SK-N-SH (cell line): Measurements from ENCODE around the gene FPR2. TPM values are rescaled to one million over a fixed set of nuclear protein-coding genes. Genes with fewer than 3 reads are reported as not detected.

Source experiments
- CTCF ChIA-PET: fragments of 300-600, 350-600 bp; formaldehyde crosslinking; extraction: SDS; loops from one replicate; lab custom pipeline; 2021; lab: Yijun Ruan, JAX
- POLR2A ChIA-PET: fragments of 350-600 bp; sonication (Branson Sonifier 250); formaldehyde crosslinking; extraction: SDS; loops from one replicate; lab custom pipeline; 2020; ENCODE audit warnings: antibody characterized with exemption, inconsistent platforms; lab: Yijun Ruan, JAX
- DNase-seq: peaks from one replicate; pipeline ENCODE4 v3.0.0; 2012
- H2AFZ ChIP-seq: fragments of 200-600 bp; sonication (generic); 2 replicates; pipeline ENCODE4 v1.8.1; 2016; ENCODE audit warnings: antibody characterized with exemption, mild to moderate bottlenecking, low read depth
- H3F3A ChIP-seq: fragments of 200-600 bp; sonication (generic); replicated peaks from 2 replicates; pipeline ENCODE3; 2016; ENCODE audit warnings: antibody characterized with exemption, mild to moderate bottlenecking; ENCODE audit not compliant: insufficient read depth
- H3K27ac ChIP-seq, 2 experiments: fragments of 200-500 bp in 1 of 2; fragments of 200-600 bp in 1 of 2; sonication (Bioruptor generic) in 1 of 2; sonication (generic), shearing (Covaris generic) in 1 of 2; 2 replicates each; pipeline versions ENCODE4 v1.5.1 to v1.6.1; 2014 to 2016; ENCODE audit warnings: low read depth in 2 of 2, inconsistent platforms in 1 of 2, low read length in 1 of 2, mild to moderate bottlenecking in 1 of 2, mixed read lengths in 1 of 2
- H3K27me3 ChIP-seq: fragments of 200-600 bp; sonication (generic), shearing (Covaris generic); 2 replicates; pipeline ENCODE4 v1.6.1; 2016; ENCODE audit warnings: mixed run types; ENCODE audit not compliant: insufficient read depth
- H3K36me3 ChIP-seq, 2 experiments: fragments of 200-500 bp in 1 of 2; fragments of 200-600 bp in 1 of 2; sonication (Bioruptor generic) in 1 of 2; sonication (generic) in 1 of 2; replicated peaks in 1 of 2; 2 replicates each; pipeline versions ENCODE3 to v1.5.1; 2014 to 2016; ENCODE audit warnings: low read length in 1 of 2, mild to moderate bottlenecking in 1 of 2; ENCODE audit not compliant: insufficient read depth in 2 of 2, control insufficient read depth in 1 of 2
- H3K4me1 ChIP-seq, 2 experiments: fragments of 200-500 bp in 1 of 2; fragments of 200-600 bp in 1 of 2; sonication (Bioruptor generic) in 1 of 2; sonication (generic), shearing (Covaris generic) in 1 of 2; 2 replicates each; pipeline versions ENCODE4 v1.5.1 to v1.6.1; 2014 to 2016; ENCODE audit warnings: low read depth in 1 of 2, low read length in 1 of 2, mixed run types in 1 of 2; ENCODE audit not compliant: insufficient read depth in 2 of 2, control insufficient read depth in 1 of 2
- H3K4me2 ChIP-seq: fragments of 200-600 bp; sonication (generic), shearing (Covaris generic); 2 replicates; pipeline ENCODE4 v1.6.1; 2017; ENCODE audit warnings: mixed run types
- H3K4me3 ChIP-seq, 2 experiments: fragments of 200-500 bp in 1 of 2; fragments of 200-600 bp in 1 of 2; sonication (Bioruptor generic) in 1 of 2; sonication (generic), shearing (Covaris generic) in 1 of 2; 2 replicates each; pipeline versions ENCODE4 v1.5.1 to v1.8.1; 2014 to 2016; ENCODE audit warnings: low read depth in 2 of 2, inconsistent platforms in 1 of 2, low read length in 1 of 2, mild to moderate bottlenecking in 1 of 2, mixed read lengths in 1 of 2, moderate library complexity in 1 of 2
- H3K79me2 ChIP-seq: fragments of 200-600 bp; sonication (generic); 2 replicates; pipeline ENCODE4 v1.8.1; 2017; ENCODE audit warnings: mild to moderate bottlenecking; ENCODE audit not compliant: insufficient read depth
- H3K9ac ChIP-seq: fragments of 200-600 bp; sonication (generic); 2 replicates; pipeline ENCODE4 v1.6.1; 2017; ENCODE audit warnings: mixed run types
- H3K9me2 ChIP-seq: fragments of 200-600 bp; sonication (generic); 2 replicates; pipeline ENCODE4 v1.6.1; 2017; ENCODE audit warnings: mixed run types
- H3K9me3 ChIP-seq: fragments of 200-600 bp; sonication (generic); 2 replicates; pipeline ENCODE4 v1.6.1; 2017; ENCODE audit warnings: mixed run types, mild to moderate bottlenecking, moderate library complexity
- H4K20me1 ChIP-seq: fragments of 200-600 bp; sonication (generic); 2 replicates; pipeline ENCODE4 v1.6.1; 2017; ENCODE audit warnings: mild to moderate bottlenecking, mixed run types; ENCODE audit not compliant: insufficient read depth
- CTCF ChIP-seq: fragments of 200-600 bp; sonication (generic); IDR thresholded peaks from 2 replicates; pipeline ENCODE4 v1.6.1; 2017; ENCODE audit warnings: antibody characterized with exemption, mild to moderate bottlenecking, moderate library complexity
- ELF1 ChIP-seq: IDR thresholded peaks from 2 replicates; pipeline ENCODE4 v1.4.0; 2012
- FOSL2 ChIP-seq: IDR thresholded peaks from 2 replicates; pipeline ENCODE4 v1.4.0; 2012; ENCODE audit warnings: low read depth, mild to moderate bottlenecking, moderate library complexity, borderline replicate concordance
- FOXJ3 ChIP-seq: sonication (generic); formaldehyde crosslinking; IDR thresholded peaks from 2 replicates; pipeline ENCODE4 v1.5.1; 2020; ENCODE audit warnings: mild to moderate bottlenecking, missing genetic modification reagents
- MXI1 ChIP-seq: IDR thresholded peaks from 2 replicates; pipeline ENCODE4 v1.6.1; 2012; ENCODE audit warnings: mild to moderate bottlenecking, low read depth, low read length, improper control_type of control experiment
- NFIC ChIP-seq: IDR thresholded peaks from 2 replicates; pipeline ENCODE4 v1.4.0; 2012; ENCODE audit warnings: borderline replicate concordance
- NRF1 ChIP-seq: IDR thresholded peaks from 2 replicates; pipeline ENCODE4 v1.6.1; 2012; ENCODE audit warnings: low read depth, mild to moderate bottlenecking, low read length
- PBX3 ChIP-seq: IDR thresholded peaks from 2 replicates; pipeline ENCODE4; 2012
- RXRA ChIP-seq: IDR thresholded peaks from 2 replicates; pipeline ENCODE4 v1.4.0; 2012; ENCODE audit warnings: low read depth, mild to moderate bottlenecking, borderline replicate concordance
- SIN3A ChIP-seq: IDR thresholded peaks from 2 replicates; pipeline ENCODE4 v1.6.1; 2012; ENCODE audit warnings: low read depth, mild to moderate bottlenecking, low read length, moderate library complexity, borderline replicate concordance
- YY1 ChIP-seq: IDR thresholded peaks from 2 replicates; pipeline ENCODE4 v1.4.0; 2012; ENCODE audit warnings: low read depth, mild to moderate bottlenecking
- WGBS: methylation state at CpG from one replicate; pipeline ENCODE4 v1.1.6; 2017; ENCODE audit warnings: low lambda C conversion rate; 5-methylcytosine and 5-hydroxymethylcytosine counted together
- polyA plus RNA-seq, 3 experiments: library from polyadenylated mRNA; depleted of rRNA; stranded (reverse); fragments of >200 nt; gene quantifications; 2 replicates each; pipeline ENCODE4 v1.2.3, GENCODE V29; 2012
- TF ChIP-seq, protein P1 (sequence below): fragments of 150-350 bp; IDR thresholded peaks from 2 replicates; pipeline ENCODE4 v1.6.1; 2016; ENCODE audit warnings: mild to moderate bottlenecking, low read depth, low read length
- TF ChIP-seq, protein P2 (sequence below): IDR thresholded peaks from 2 replicates; pipeline ENCODE4 v1.4.0; 2012; ENCODE audit warnings: low read depth, borderline replicate concordance
- TF ChIP-seq, protein P3 (sequence below): fragments of 150-350 bp; IDR thresholded peaks from 2 replicates; pipeline ENCODE4 v1.6.1; 2017; ENCODE audit warnings: antibody characterized with exemption, low read length, low read depth, borderline replicate concordance

FPR2 gene
- polyA plus RNA-seq, 1 of the 3 experiments (the other 2 are of a cell fraction): not detected

- Histone ChIP-seq H3K36me3 (no peaks in the 10 kb centered on the region), H3K79me2 (no peaks in the 10 kb centered on the region), H3K4me3 (no peak overlapping the region), H3K9ac (no peak overlapping the region), H3K4me1 (no peaks in the 10 kb centered on the region), H4K20me1 (no peaks in the 10 kb centered on the region), H3K9me2 (no peaks in the 10 kb centered on the region), H3K4me2 (no peak overlapping the region), H3F3A (no peaks in the 10 kb centered on the region), H3K27me3 (peaks cover 45% of the 10 kb centered on the region; the same call in 1 of the 2 replicates)
- DNase-seq: no peak
- ChIA-PET POLR2A (no interaction called here), CTCF (interaction anchor here (0.9 to 1.1 kb wide), 2 partner anchors 14 to 27 kb away, joined by 3 read pairs; no protein-coding TSS in a partner anchor)
- WGBS: 4% methylated on average over 7 of the region's 7 CpGs
- TF ChIP-seq, protein P1, sequence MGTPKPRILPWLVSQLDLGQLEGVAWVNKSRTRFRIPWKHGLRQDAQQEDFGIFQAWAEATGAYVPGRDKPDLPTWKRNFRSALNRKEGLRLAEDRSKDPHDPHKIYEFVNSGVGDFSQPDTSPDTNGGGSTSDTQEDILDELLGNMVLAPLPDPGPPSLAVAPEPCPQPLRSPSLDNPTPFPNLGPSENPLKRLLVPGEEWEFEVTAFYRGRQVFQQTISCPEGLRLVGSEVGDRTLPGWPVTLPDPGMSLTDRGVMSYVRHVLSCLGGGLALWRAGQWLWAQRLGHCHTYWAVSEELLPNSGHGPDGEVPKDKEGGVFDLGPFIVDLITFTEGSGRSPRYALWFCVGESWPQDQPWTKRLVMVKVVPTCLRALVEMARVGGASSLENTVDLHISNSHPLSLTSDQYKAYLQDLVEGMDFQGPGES: no peak
- no peak for TF ChIP-seq ELF1
- TF ChIP-seq SIN3A: no peak
- TF ChIP-seq, protein P2, sequence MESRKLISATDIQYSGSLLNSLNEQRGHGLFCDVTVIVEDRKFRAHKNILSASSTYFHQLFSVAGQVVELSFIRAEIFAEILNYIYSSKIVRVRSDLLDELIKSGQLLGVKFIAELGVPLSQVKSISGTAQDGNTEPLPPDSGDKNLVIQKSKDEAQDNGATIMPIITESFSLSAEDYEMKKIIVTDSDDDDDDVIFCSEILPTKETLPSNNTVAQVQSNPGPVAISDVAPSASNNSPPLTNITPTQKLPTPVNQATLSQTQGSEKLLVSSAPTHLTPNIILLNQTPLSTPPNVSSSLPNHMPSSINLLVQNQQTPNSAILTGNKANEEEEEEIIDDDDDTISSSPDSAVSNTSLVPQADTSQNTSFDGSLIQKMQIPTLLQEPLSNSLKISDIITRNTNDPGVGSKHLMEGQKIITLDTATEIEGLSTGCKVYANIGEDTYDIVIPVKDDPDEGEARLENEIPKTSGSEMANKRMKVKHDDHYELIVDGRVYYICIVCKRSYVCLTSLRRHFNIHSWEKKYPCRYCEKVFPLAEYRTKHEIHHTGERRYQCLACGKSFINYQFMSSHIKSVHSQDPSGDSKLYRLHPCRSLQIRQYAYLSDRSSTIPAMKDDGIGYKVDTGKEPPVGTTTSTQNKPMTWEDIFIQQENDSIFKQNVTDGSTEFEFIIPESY: no peak
- TF ChIP-seq CTCF: no peak
- TF ChIP-seq YY1: no peak
- TF ChIP-seq PBX3: no peak
- TF ChIP-seq, protein P3, sequence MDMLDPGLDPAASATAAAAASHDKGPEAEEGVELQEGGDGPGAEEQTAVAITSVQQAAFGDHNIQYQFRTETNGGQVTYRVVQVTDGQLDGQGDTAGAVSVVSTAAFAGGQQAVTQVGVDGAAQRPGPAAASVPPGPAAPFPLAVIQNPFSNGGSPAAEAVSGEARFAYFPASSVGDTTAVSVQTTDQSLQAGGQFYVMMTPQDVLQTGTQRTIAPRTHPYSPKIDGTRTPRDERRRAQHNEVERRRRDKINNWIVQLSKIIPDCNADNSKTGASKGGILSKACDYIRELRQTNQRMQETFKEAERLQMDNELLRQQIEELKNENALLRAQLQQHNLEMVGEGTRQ: no peak
- no peak for TF ChIP-seq NFIC
- TF ChIP-seq NRF1: no peak
- TF ChIP-seq MXI1: no peak
- no peak for TF ChIP-seq FOXJ3
- no peak for TF ChIP-seq FOSL2
- no peak for TF ChIP-seq RXRA
- TF ChIP-seq, all 33 proteins: peak for 0
- Histone ChIP-seq H3K9me3 (no peaks in the 10 kb centered on the region), H2AFZ (no peak overlapping the region), H3K27ac (no peak overlapping the region)
Measured at GRCh38 chr19:51750400-51751094, 10.4 kb upstream of the FPR2 start.
